Stomach (tissue), 4 donors: ENCODE data around the gene FBXW10.
"Not testable (repeated sequence)": the region's sequence is repeated elsewhere in the genome, so short reads cannot be mapped to it uniquely, and the experiment has no call there.

Experiments
- EP300 ChIP-seq: sonication (generic); formaldehyde crosslinking; IDR thresholded peaks from one replicate; pipeline ENCODE4 v1.6.1; 2017; ENCODE audit warnings: antibody characterized with exemption
- POLR2A ChIP-seq, 4 donors: fragments of 450-650 bp; IDR thresholded peaks; one replicate each; pipeline ENCODE4 v1.6.1; 2016; ENCODE audit warnings: antibody characterized with exemption in 4 of 4, control low read depth in 2 of 4, mild to moderate bottlenecking in 1 of 4, moderate library complexity in 1 of 4
- POLR2AphosphoS5 ChIP-seq, 3 donors: sonication (generic); formaldehyde crosslinking; IDR thresholded peaks; one replicate each; pipeline ENCODE4 v1.6.1; 2016; ENCODE audit warnings: antibody characterized with exemption in 3 of 3
- TF ChIP-seq, protein P1 (sequence below), 7 experiments: fragments of 450-650 bp in 4 of 7; fragments of 200-600 bp in 3 of 7; sonication (generic) in 3 of 7; IDR thresholded peaks; one replicate each; pipeline ENCODE4 v1.5.1; 2016 to 2019; ENCODE audit warnings: antibody characterized with exemption in 7 of 7, control low read depth in 2 of 7, mild to moderate bottlenecking in 1 of 7

DNA sequence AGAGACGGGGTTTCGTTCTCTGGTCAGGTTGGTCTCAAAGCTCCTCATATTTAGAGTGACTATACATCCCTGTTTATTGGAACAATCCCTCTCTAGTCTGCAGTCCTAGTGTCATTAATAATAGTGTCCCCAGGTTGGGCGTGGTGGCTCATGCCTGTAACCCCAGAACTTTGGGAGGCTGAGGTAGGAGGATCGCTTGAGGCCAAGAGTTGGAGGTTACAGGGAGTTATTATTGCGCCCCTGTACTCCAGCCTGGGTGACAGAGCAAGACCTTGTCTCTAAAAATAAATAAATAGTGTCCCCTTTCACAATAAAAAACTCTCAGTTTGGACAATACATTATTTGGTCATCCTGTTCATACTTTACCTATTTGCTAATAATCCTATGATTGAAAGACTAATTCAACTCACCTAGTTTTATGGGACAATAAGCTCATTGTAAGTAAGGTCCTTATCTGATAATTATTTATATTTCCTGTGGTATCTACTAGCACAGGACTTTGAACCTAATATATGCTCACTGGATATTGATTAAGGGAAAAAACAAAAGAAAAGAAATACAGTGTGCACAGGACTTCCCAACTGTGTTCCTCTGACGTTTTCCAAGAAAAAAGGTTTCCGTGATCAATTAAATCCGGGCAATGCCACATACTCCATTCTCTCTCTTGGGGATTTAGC is 13.7 kb downstream of the FBXW10 start:
- not testable (repeated sequence) for TF ChIP-seq POLR2A (IDR thresholded peaks at IDR 0.05); POLR2AphosphoS5 (IDR thresholded peaks at IDR 0.05); EP300
- TF ChIP-seq, protein P1, sequence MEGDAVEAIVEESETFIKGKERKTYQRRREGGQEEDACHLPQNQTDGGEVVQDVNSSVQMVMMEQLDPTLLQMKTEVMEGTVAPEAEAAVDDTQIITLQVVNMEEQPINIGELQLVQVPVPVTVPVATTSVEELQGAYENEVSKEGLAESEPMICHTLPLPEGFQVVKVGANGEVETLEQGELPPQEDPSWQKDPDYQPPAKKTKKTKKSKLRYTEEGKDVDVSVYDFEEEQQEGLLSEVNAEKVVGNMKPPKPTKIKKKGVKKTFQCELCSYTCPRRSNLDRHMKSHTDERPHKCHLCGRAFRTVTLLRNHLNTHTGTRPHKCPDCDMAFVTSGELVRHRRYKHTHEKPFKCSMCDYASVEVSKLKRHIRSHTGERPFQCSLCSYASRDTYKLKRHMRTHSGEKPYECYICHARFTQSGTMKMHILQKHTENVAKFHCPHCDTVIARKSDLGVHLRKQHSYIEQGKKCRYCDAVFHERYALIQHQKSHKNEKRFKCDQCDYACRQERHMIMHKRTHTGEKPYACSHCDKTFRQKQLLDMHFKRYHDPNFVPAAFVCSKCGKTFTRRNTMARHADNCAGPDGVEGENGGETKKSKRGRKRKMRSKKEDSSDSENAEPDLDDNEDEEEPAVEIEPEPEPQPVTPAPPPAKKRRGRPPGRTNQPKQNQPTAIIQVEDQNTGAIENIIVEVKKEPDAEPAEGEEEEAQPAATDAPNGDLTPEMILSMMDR (IDR thresholded peaks at IDR 0.05): not testable (repeated sequence)
